ENCODE results near the gene SEC24C.
A peak's percentile ranks its signal among the peaks of the same experiment; 100 is the strongest.
"Not testable (repeated sequence)": the region's sequence is repeated elsewhere in the genome, so short reads cannot be mapped to it uniquely, and the experiment has no call there.

Gene SEC24C

DNA sequence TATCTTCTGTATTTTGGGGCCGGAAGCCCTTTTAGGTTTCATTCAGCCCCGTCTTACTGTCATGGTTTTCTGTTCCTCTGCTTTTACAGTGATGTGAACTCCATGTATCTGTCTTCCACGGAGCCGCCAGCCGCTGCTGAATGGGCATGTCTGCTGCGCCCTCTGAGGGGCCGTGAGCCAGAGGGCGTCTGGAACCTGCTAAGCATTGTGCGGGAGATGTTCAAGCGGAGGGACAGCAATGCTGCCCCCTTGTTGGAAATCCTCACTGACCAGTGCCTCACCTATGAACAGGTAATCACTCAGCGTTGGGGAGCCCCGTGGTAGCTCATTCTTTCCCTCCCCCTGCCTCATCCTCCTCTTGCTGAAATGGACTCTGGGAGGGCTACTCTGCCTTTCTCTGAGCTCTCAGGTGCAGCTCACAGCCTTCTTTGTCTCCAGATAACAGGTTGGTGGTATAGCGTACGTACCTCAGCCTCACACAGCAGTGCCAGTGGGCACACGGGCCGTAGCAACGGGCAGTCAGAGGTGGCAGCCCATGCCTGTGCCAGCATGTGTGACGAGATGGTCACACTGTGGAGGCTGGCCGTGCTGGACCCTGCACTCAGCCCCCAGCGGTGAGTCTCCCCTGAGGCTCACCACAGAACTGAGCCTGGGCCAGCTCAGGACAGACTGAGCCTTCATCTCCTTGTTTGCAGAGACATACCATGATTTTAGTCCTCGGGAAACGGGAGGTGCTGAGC, 46.9 kb downstream of the SEC24C start:
- TF ChIP-seq, protein P1, sequence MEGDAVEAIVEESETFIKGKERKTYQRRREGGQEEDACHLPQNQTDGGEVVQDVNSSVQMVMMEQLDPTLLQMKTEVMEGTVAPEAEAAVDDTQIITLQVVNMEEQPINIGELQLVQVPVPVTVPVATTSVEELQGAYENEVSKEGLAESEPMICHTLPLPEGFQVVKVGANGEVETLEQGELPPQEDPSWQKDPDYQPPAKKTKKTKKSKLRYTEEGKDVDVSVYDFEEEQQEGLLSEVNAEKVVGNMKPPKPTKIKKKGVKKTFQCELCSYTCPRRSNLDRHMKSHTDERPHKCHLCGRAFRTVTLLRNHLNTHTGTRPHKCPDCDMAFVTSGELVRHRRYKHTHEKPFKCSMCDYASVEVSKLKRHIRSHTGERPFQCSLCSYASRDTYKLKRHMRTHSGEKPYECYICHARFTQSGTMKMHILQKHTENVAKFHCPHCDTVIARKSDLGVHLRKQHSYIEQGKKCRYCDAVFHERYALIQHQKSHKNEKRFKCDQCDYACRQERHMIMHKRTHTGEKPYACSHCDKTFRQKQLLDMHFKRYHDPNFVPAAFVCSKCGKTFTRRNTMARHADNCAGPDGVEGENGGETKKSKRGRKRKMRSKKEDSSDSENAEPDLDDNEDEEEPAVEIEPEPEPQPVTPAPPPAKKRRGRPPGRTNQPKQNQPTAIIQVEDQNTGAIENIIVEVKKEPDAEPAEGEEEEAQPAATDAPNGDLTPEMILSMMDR (IDR thresholded peaks at IDR 0.05): no peak
- Mint-ChIP-seq H3K4me3 (no peak overlapping the region), H3K4me1 (peaks cover 14% of the 10 kb centered on the region), H3K9me3 (no peaks in the 10 kb centered on the region), H3K27ac (peak overlapping the region; percentile 25), H3K27me3 (ENCODE audit: low read depth, poor library complexity) (no peaks in the 10 kb centered on the region), H3K36me3 (ENCODE audit: low read depth) (peaks cover 41% of the 10 kb centered on the region)
- no peak for DNase-seq

GRCh38 chr10:73791871-73792400, 47.8 kb downstream of the SEC24C start:
- Mint-ChIP-seq H3K9me3 (no peaks in the 10 kb centered on the region), H3K36me3 (ENCODE audit: low read depth) (peaks cover 47% of the 10 kb centered on the region), H3K4me3 (no peak overlapping the region), H3K27ac (no peak overlapping the region), H3K27me3 (ENCODE audit: low read depth, poor library complexity) (no peaks in the 10 kb centered on the region), H3K4me1 (peaks cover 6% of the 10 kb centered on the region)
- no peak for DNase-seq
- TF ChIP-seq, protein P1 (IDR thresholded peaks at IDR 0.05): no peak

GRCh38 chr10:73793456-73793855, 49.3 kb downstream of the SEC24C start:
- Mint-ChIP-seq H3K4me3 (no peak overlapping the region), H3K4me1 (no peaks in the 10 kb centered on the region), H3K9me3 (no peaks in the 10 kb centered on the region), H3K27ac (no peak overlapping the region), H3K36me3 (ENCODE audit: low read depth) (peaks cover 57% of the 10 kb centered on the region), H3K27me3 (ENCODE audit: low read depth, poor library complexity) (no peaks in the 10 kb centered on the region)
- no peak for DNase-seq
- TF ChIP-seq, protein P1 (IDR thresholded peaks at IDR 0.05): no peak

GRCh38 chr10:73795491-73795890, 51.3 kb downstream of the SEC24C start:
- not testable (repeated sequence) for DNase-seq; H3K4me3 Mint-ChIP-seq; H3K4me1 Mint-ChIP-seq; H3K9me3 Mint-ChIP-seq; H3K27me3 Mint-ChIP-seq (ENCODE audit: low read depth, poor library complexity)
- Mint-ChIP-seq H3K36me3 (ENCODE audit: low read depth) (peaks cover 48% of the 10 kb centered on the region), H3K27ac (peak overlapping the region; percentile 59)

DNA sequence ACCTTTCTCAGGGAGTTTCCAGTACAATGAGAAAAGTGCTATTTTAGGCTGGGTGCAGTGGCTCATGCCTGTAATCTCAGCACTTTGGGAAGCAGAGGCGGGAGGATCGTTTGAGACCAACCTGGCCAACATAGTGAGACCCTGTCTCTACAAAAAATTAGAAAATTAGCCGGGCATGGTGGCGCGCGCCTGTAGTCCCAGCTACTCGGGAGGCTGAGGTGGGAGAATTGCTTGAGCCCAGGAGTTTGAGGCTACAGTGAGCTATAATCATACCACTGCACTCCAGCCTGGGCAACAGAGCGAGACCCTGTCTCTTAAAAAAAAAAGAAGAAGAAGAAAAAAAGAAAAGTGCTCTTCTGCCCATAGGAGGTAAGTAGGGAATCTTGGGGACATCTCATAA, 51.9 kb downstream of the SEC24C start:
- not testable (repeated sequence) for H3K4me3 Mint-ChIP-seq; H3K9me3 Mint-ChIP-seq; H3K27me3 Mint-ChIP-seq (ENCODE audit: low read depth, poor library complexity); H3K4me1 Mint-ChIP-seq; DNase-seq
- Mint-ChIP-seq H3K36me3 (ENCODE audit: low read depth) (peaks cover 44% of the 10 kb centered on the region), H3K27ac (peak overlapping the region; percentile 76)

- peaks cover 38% of the 10 kb centered on the region for H3K36me3 Mint-ChIP-seq (ENCODE audit: low read depth)
- H3K27me3 Mint-ChIP-seq (ENCODE audit: low read depth, poor library complexity): no peaks in the 10 kb centered on the region
- TF ChIP-seq, protein P1 (IDR thresholded peaks at IDR 0.05): no peak
- H3K27ac Mint-ChIP-seq: peak overlapping the region; percentile 44
- no peaks in the 10 kb centered on the region for H3K9me3 Mint-ChIP-seq
- H3K4me3 Mint-ChIP-seq: no peak overlapping the region
- DNase-seq: no peak
- no peaks in the 10 kb centered on the region for H3K4me1 Mint-ChIP-seq
Observed at GRCh38 chr10:73796766-73797165, 52.6 kb downstream of the SEC24C start.
